Measurements from ENCODE around the gene TSPAN33.

DNA sequence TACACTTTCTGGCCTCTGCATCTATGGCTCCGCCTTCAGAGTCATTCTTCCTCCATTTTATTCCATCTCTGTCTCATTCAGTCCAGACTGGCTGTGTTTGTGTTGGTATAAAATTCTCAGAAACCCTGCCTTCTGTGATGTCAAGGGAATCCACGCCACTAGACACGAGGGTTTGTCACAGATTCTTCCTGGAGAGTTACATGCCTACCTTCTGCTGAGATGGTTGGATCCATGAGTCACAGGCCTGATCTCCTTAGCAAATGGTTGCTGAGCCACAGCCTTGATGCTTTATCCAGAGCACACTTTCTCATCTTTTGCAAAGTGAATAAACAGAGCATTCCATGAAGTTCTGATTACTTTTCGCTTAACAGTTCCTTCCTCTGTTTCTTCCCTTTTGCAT, 35.9 kb upstream of the TSPAN33 start:
- TF ChIP-seq EZH2phosphoT487 (IDR thresholded peaks at IDR 0.05; ENCODE audit: insufficient read depth, low read depth) = no peak
- TF ChIP-seq EZH2 (IDR thresholded peaks at IDR 0.05; ENCODE audit: insufficient read depth, poor library complexity, severe bottlenecking) = no peak

Measured in GM23248 (cell line).